Uterus (tissue), 4 donors: ENCODE data around the gene NFIC. TPM values are rescaled to one million over a fixed set of nuclear protein-coding genes. Genes with fewer than 3 reads are reported as not detected.

ENCODE experiments used
- DNase-seq, 2 donors: peaks; one replicate each; pipeline ENCODE4 v3.0.0-alpha.2; 2019 to 2020
- H3K27ac ChIP-seq, 2 donors: fragments of 200-600 bp; sonication (generic); 1 replicate in 1 of 2; 2 replicates in 1 of 2; pipeline ENCODE4 v1.5.1; 2016 to 2018
- H3K27me3 ChIP-seq, 2 donors: fragments of 200-600 bp; sonication (generic); one replicate each; pipeline ENCODE4 v1.5.1; 2018 to 2019; ENCODE audit warnings: control low read depth in 1 of 2
- H3K36me3 ChIP-seq, 2 donors: fragments of 200-600 bp; sonication (generic); one replicate each; pipeline ENCODE4 v1.5.1; 2019; ENCODE audit warnings: control low read depth in 1 of 2
- H3K4me1 ChIP-seq, 2 donors: fragments of 200-600 bp; sonication (generic); one replicate each; pipeline ENCODE4 v1.5.1; 2018 to 2019; ENCODE audit warnings: control low read depth in 1 of 2
- H3K4me3 ChIP-seq, 2 donors: fragments of 200-600 bp; sonication (generic); 1 replicate in 1 of 2; 2 replicates in 1 of 2; pipeline ENCODE4 v1.5.1; 2018 to 2019; ENCODE audit warnings: mild to moderate bottlenecking in 1 of 2
- H3K9me3 ChIP-seq, 2 donors: fragments of 200-600 bp; sonication (generic); one replicate each; pipeline ENCODE4 v1.5.1; 2019; ENCODE audit warnings: control low read depth in 1 of 2
- CTCF ChIP-seq, 4 experiments: fragments of 200-600 bp in 2 of 4; fragments of 450-650 bp in 2 of 4; sonication (generic) in 2 of 4; IDR thresholded peaks; one replicate each; pipeline ENCODE4 v1.5.1; 2016 to 2019; ENCODE audit warnings: antibody characterized with exemption in 4 of 4, mild to moderate bottlenecking in 2 of 4, moderate library complexity in 1 of 4
- POLR2A ChIP-seq, 2 donors: fragments of 450-650 bp; IDR thresholded peaks; one replicate each; pipeline ENCODE4 v1.6.1; 2016; ENCODE audit warnings: antibody characterized with exemption in 2 of 2, mild to moderate bottlenecking in 1 of 2, moderate library complexity in 1 of 2
- intact Hi-C: fragments of 100-400 bp; cut with DNase I; formaldehyde crosslinking; loops from one replicate; pipeline ENCODE4 v1.15.1; 2023; ENCODE audit warnings: low total_unique reads
- total RNA-seq, 4 donors: library from RNA; depleted of rRNA in 3 of 4; stranded (reverse); fragments of >200 nt in 3 of 4; gene quantifications; one replicate each; pipeline versions ENCODE4 v1.1.0 to v1.2.4, GENCODE V29; 2014 to 2023
- donor health status: DM: yes; HTN: yes; CAD: no.

The NFIC gene
- total RNA-seq, 4 donors from 2014 or later = 18.5 to 361 (median 82.9) TPM

- TF ChIP-seq POLR2A (IDR thresholded peaks at IDR 0.05) = no peak
- TF ChIP-seq CTCF (IDR thresholded peaks at IDR 0.05) = no peak
- Histone ChIP-seq H3K27ac (peak overlapping the region; percentile 58), H3K9me3 (no peaks in the 10 kb centered on the region), H3K27me3 (no peaks in the 10 kb centered on the region), H3K4me1 (peaks cover 0 to 9% of the 10 kb centered on the region in 2 donors), H3K4me3 (no peak overlapping the region), H3K36me3 (no peaks in the 10 kb centered on the region)
- peak in 1 of 2 donors; percentile 21 for DNase-seq
- intact Hi-C loops = no loop called here
Measured at GRCh38 chr19:3465552-3465951, 99.2 kb downstream of the NFIC start.

- intact Hi-C loops = no loop called here
- Histone ChIP-seq H3K4me3 (no peak overlapping the region), H3K27me3 (no peaks in the 10 kb centered on the region), H3K27ac (peak overlapping the region; percentile 58), H3K4me1 (peaks cover 0 to 9% of the 10 kb centered on the region in 2 donors), H3K36me3 (no peaks in the 10 kb centered on the region), H3K9me3 (no peaks in the 10 kb centered on the region)
- TF ChIP-seq POLR2A (IDR thresholded peaks at IDR 0.05) (no peak), CTCF (IDR thresholded peaks at IDR 0.05) (no peak)
- DNase-seq = peak in 1 of 2 donors; percentile 40
Measured at GRCh38 chr19:3466635-3467034, 100.3 kb downstream of the NFIC start.

- H3K9me3 ChIP-seq = no peaks in the 10 kb centered on the region
- no peaks in the 10 kb centered on the region for H3K36me3 ChIP-seq
- H3K4me1 ChIP-seq = peaks cover 0 to 10% of the 10 kb centered on the region in 2 donors
- intact Hi-C loops = loop anchor here (2.0 kb wide), 1 partner anchor 29 kb away; no protein-coding TSS in a partner anchor
- DNase-seq = peak in 1 of 2 donors; percentile 22
- no peaks in the 10 kb centered on the region for H3K27me3 ChIP-seq
- H3K27ac ChIP-seq = peak overlapping the region; percentile 11 to 39
- no peak overlapping the region for H3K4me3 ChIP-seq
- no peak for TF ChIP-seq POLR2A (IDR thresholded peaks at IDR 0.05)
- TF ChIP-seq CTCF (IDR thresholded peaks at IDR 0.05) = no peak
Measured at GRCh38 chr19:3467437-3468198, 101.2 kb downstream of the NFIC start.

GRCh38 chr19:3468211-3468610 is 101.8 kb downstream of the NFIC start:
- Histone ChIP-seq H3K27ac (peak overlapping the region; percentile 11 to 39), H3K4me3 (no peak overlapping the region), H3K36me3 (no peaks in the 10 kb centered on the region), H3K4me1 (peaks cover 0 to 13% of the 10 kb centered on the region in 2 donors), H3K27me3 (no peaks in the 10 kb centered on the region), H3K9me3 (no peaks in the 10 kb centered on the region)
- no peak for TF ChIP-seq CTCF (IDR thresholded peaks at IDR 0.05)
- TF ChIP-seq POLR2A (IDR thresholded peaks at IDR 0.05) = no peak
- intact Hi-C loops = loop anchor here (2.0 kb wide), 1 partner anchor 29 kb away; no protein-coding TSS in a partner anchor
- no peak for DNase-seq
